ENCODE results near the gene GPR148. TPM values are rescaled to one million over a fixed set of nuclear protein-coding genes. Genes with fewer than 3 reads are reported as not detected.

Gene GPR148
- total RNA-seq, 4 donors from 2014 or later, result not detected

- H3K4me3 ChIP-seq, result peak overlapping the region; percentile 19 to 49 (median 31)
- no peaks in the 10 kb centered on the region for H3K9me3 ChIP-seq
- TF ChIP-seq CTCF (IDR thresholded peaks at IDR 0.05) (no peak), POLR2A (IDR thresholded peaks at IDR 0.05; ENCODE audit: low read depth) (no peak), EP300 (IDR thresholded peaks at IDR 0.05) (no peak), POLR2AphosphoS5 (IDR thresholded peaks at IDR 0.05) (no peak)
- DNase-seq (ENCODE audit: extremely low spot score), result peak; percentile 66
- H3K27me3 ChIP-seq, result peaks cover 0 to 93% (median 24%) of the 10 kb centered on the region in 4 donors
- peaks cover 0 to 15% (median 7%) of the 10 kb centered on the region in 4 donors for H3K4me1 ChIP-seq
- H3K27ac ChIP-seq (replicated peaks in 1 of 4), result no peak overlapping the region
- H3K36me3 ChIP-seq, result no peaks in the 10 kb centered on the region
- 0% methylated on average over 15 of the region's 80 CpGs for WGBS
- intact Hi-C loops (cut with DNase I), result no loop called here
Observed at GRCh38 chr2:130756053-130756873, 27.4 kb downstream of the GPR148 start.

GRCh38 chr2:130756874-130757668 is 28.2 kb downstream of the GPR148 start:
- Histone ChIP-seq H3K36me3 (no peaks in the 10 kb centered on the region), H3K27me3 (peaks cover 0 to 94% (median 24%) of the 10 kb centered on the region in 4 donors), H3K4me3 (no peak overlapping the region), H3K27ac (replicated peaks in 1 of 4) (no peak overlapping the region), H3K4me1 (peaks cover 0 to 15% (median 7%) of the 10 kb centered on the region in 4 donors), H3K9me3 (no peaks in the 10 kb centered on the region)
- 29% methylated on average over 16 of the region's 16 CpGs for WGBS
- TF ChIP-seq EP300 (IDR thresholded peaks at IDR 0.05) (no peak), POLR2AphosphoS5 (IDR thresholded peaks at IDR 0.05) (no peak), POLR2A (IDR thresholded peaks at IDR 0.05; ENCODE audit: low read depth) (no peak), CTCF (IDR thresholded peaks at IDR 0.05) (no peak)
- intact Hi-C loops (cut with DNase I), result no loop called here
- DNase-seq (ENCODE audit: extremely low spot score), result peak; percentile 50

- peak; percentile 83 for DNase-seq (ENCODE audit: extremely low spot score)
- no peak for TF ChIP-seq EP300 (IDR thresholded peaks at IDR 0.05)
- TF ChIP-seq POLR2AphosphoS5 (IDR thresholded peaks at IDR 0.05), result no peak
- TF ChIP-seq POLR2A (IDR thresholded peaks at IDR 0.05; ENCODE audit: low read depth), result no peak
- no peak for TF ChIP-seq CTCF (IDR thresholded peaks at IDR 0.05)
- intact Hi-C loops (cut with DNase I), result no loop called here
- Histone ChIP-seq H3K4me1 (peaks cover 0 to 15% (median 7%) of the 10 kb centered on the region in 4 donors), H3K4me3 (no peak overlapping the region), H3K27me3 (peaks cover 0 to 82% (median 20%) of the 10 kb centered on the region in 4 donors), H3K9me3 (no peaks in the 10 kb centered on the region), H3K36me3 (no peaks in the 10 kb centered on the region), H3K27ac (replicated peaks in 1 of 4) (no peak overlapping the region)
- WGBS, result 63% methylated on average over 9 of the region's 10 CpGs
Observed at GRCh38 chr2:130759906-130760753, 31.3 kb downstream of the GPR148 start.
